Astrocyte (in vitro differentiated cells and primary cell): ENCODE data around the gene TENM4.

Source experiments
- CTCF ChIP-seq: IDR thresholded peaks from 2 replicates; pipeline ENCODE4 v1.5.1; 2011; ENCODE audit warnings: low read depth, mild to moderate bottlenecking, inconsistent platforms, low read length, moderate library complexity; ENCODE audit not compliant: insufficient read depth
- EZH2 ChIP-seq: IDR thresholded peaks from 2 replicates; pipeline ENCODE4 v1.6.1; 2012; ENCODE audit warnings: mild to moderate bottlenecking, low read length, inconsistent platforms; ENCODE audit not compliant: insufficient read depth

GRCh38 chr11:78931891-78932290 lies 508.9 kb downstream of the TENM4 start:
- TF ChIP-seq EZH2, result no peak
- no peak for TF ChIP-seq CTCF
